ENCODE measurements around the gene TAGAP.
A peak's percentile ranks its signal among the peaks of the same experiment; 100 is the strongest.

TAGAP gene, protein sequence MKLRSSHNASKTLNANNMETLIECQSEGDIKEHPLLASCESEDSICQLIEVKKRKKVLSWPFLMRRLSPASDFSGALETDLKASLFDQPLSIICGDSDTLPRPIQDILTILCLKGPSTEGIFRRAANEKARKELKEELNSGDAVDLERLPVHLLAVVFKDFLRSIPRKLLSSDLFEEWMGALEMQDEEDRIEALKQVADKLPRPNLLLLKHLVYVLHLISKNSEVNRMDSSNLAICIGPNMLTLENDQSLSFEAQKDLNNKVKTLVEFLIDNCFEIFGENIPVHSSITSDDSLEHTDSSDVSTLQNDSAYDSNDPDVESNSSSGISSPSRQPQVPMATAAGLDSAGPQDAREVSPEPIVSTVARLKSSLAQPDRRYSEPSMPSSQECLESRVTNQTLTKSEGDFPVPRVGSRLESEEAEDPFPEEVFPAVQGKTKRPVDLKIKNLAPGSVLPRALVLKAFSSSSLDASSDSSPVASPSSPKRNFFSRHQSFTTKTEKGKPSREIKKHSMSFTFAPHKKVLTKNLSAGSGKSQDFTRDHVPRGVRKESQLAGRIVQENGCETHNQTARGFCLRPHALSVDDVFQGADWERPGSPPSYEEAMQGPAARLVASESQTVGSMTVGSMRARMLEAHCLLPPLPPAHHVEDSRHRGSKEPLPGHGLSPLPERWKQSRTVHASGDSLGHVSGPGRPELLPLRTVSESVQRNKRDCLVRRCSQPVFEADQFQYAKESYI

GRCh38 chr6:159044899-159045727 lies at the start of gene TAGAP:
TSS of gene TAGAP (minus strand) at chr6:159044991. CDS start at chr6:159044146, 845 bp downstream.
- DNase-seq (ENCODE audit: low read depth in 2 of 2): no peak

- DNase-seq (ENCODE audit: low read depth in 2 of 2): no peak
Measured at GRCh38 chr6:159093609-159094443, 49.0 kb upstream of the TAGAP start.

DNA sequence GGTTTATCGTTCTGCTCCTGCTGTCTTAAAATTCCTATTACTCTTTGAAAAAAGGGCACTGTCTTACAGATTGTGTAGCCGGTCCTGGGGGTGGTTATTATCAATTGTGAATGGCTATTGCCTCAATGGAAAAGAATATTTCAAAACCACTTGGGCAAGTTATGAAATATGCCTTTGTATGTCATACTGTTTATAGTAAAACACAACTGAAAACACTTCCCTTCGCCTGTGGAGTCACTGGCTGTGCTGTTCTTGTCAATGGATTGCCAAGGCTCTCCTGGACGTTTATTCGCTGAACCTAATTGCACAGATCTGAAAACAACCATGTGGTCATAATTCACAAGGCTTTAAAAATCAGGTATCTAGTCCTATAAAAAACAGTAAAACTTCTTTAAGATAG lies 47.8 kb upstream of the TAGAP start:
- DNase-seq (ENCODE audit: low read depth in 2 of 2): no peak

DNA sequence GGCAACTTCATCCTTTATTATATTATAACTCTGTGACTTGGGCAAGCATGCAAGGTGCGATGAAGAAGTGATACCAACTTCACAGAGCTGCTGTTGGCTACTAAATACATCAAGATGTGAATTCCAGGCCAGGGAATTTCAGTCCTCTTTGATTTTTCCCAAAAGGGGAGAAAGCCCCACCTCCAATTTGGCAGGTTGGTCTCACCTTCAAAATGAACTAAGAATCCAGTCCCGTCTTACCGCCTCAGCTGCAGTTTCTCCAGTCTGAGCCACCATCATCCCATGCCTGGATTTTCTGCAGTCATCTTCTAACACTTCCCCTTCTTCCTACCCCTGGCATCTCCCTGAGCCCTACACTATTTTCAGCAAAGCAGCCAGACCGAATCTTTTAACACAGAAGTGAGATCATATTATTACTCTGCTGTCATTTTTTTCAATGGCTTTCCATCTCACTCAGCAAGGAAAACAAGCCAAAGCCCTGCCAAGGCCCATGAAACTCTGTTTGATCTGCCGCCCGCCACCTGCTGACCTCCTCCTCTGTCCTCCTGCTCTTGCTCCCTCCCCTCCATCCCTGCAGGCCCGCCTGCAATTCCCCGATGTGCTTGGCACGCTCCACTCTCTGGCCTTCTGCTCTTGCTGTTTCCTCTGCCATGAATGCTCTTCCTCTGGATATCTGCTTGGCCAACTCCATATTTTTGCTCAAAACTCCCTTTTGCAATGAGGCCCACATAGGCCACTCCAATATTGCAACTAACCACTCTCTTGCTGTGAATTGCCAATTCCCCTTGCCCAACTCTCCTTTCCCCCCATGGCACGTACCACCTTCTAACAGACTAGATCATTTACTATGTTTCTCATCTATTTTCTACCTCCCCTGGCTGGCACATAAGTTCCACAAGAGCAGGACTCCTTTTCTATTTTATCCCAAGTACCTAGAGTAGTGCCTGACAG lies 46.0 kb upstream of the TAGAP start:
- no peak for DNase-seq (ENCODE audit: low read depth in 2 of 2)

DNA sequence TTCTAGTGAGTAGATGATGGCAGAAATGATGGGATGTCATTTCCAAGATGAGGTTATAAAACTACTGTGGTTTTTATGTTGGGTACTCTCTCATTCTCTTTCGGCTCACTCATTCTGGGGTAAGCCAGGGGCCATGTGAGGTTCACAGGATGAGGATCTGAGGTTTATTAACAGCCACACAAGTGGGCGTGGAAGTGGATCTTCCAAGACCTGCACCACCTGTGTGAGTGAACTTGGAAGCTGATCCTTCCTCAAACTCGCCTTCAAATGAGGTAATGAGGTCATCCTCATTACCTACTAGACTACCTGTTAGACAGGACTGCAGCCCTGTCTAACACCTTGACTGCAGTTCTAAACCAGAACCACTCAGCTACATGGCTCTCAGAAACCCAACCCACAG lies 45.1 kb upstream of the TAGAP start:
- no peak for DNase-seq (ENCODE audit: low read depth in 2 of 2)

DNA sequence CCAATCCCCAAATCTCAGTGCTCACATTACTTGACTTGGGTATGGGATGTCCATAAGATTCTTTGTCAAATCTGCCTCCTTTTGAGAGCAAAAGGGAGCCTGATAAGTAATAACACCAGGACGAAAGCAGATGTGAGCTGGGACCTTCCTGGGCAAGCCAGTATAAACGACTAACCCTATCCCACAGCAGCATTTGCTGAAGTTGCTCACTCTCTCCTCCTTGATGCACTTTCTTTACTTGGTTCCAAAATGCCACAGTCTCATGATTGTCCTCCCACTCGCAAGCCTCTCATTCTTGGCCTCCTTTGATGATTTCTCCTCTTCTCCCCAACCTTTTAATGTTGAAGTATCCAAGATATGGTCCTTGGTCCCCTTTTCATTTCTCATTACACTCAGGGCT lies 44.7 kb upstream of the TAGAP start:
- DNase-seq (ENCODE audit: low read depth in 2 of 2): no peak

DNA sequence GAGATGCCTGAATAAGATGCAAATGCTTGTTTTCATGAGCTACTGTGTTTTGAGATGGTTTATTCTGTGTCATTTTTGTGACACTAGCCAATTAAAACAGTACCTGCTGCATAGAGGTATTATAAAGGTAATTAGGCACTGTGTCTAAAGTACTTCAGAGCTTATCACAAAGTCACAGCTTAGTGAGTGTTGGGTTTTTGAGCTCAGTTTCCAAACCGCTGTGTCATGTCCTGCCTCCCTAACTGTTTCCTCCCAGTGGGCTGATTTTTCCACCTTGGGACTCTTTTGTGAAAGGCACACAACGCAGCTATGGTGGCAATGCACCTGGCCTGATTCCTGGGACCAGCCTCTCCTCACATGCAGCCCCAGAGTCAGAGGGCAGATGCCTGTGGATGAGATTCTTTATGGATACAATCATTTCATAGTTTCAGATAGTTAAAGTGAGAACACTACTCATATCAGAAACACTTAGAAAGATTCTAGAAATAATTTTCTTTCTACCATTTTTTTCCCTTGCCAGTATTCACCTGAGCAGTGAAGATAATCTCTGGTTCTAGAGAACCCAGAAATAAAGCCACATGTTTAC lies 41.3 kb upstream of the TAGAP start:
- no peak for DNase-seq (ENCODE audit: low read depth in 2 of 2)

- DNase-seq (ENCODE audit: low read depth in 2 of 2): no peak
Measured at GRCh38 chr6:159085396-159085895, 40.7 kb upstream of the TAGAP start.

DNA sequence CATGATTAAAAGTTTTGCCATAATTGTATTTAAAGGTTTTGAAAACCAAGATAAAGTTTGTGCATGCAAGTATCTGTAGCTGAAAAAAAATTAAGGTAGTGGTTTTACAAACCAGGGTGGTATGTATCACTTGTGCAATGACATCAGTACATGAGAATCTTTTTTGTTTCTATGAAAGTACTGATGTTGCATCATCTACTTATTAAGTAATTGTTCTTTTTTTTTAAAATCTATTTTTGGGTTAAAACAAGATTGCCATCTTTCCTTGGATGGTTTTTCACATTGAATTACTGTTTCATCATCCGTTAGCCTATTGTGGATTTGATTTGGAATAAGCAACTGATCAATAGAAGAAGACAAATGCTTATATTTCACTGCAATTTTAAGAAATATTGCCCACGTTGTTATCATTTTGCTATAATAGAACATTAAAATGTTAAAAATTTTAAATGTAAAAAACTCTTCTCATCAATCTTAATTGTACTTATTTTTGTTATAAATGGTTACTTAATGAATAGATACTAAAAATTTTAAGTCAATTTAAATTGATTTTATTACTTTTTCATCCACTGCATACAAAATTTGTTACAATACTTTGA lies 39.8 kb upstream of the TAGAP start:
- DNase-seq (ENCODE audit: low read depth in 2 of 2): peak; percentile 57 to 62

GRCh38 chr6:159083146-159083545 lies 38.4 kb upstream of the TAGAP start:
- DNase-seq (ENCODE audit: low read depth in 2 of 2): no peak

- DNase-seq (ENCODE audit: low read depth in 2 of 2): no peak
Measured at GRCh38 chr6:159082039-159082815, 37.4 kb upstream of the TAGAP start.

DNA sequence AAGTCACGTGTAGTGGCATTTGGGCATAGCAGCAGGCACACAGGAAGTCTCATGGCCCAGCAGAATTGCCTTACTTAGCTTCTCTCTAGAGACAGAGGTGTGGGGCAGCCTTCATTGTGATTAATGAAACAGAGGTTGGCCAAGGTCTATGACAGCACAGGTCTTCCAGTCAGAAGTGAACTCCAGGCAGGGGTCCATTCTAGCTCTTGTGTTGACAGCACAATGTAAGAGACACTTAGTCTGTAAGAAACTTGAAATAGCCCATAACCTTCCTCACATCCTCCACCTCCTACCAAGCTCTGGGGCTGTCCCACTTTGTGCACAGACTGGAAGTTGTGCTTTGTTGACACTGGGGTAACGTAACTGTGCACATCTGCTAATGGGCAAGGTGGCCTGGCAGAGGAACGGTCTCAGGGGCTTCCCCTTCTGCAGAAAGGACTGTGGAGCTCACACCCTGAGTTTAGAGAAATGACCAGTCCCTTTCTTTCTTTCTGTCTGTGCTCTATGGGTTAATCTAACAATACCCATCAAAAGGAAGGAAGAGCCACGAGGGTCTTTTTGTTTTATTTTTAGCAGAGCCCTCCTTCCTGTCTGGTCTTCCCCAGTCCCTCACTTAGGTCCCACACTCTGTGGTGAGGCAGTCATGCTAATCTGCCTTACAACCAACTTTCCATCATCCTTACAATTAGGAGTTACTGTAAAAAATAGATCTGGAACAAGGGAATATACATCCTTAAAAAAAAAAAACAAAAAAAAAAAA lies 35.6 kb upstream of the TAGAP start:
- DNase-seq (ENCODE audit: low read depth in 2 of 2): no peak

GRCh38 chr6:159079367-159079766 lies 34.6 kb upstream of the TAGAP start:
- no peak for DNase-seq (ENCODE audit: low read depth in 2 of 2)

- DNase-seq (ENCODE audit: low read depth in 2 of 2): no peak
Measured at GRCh38 chr6:159077123-159077522, 32.3 kb upstream of the TAGAP start.

- no peak for DNase-seq (ENCODE audit: low read depth in 2 of 2)
Measured at GRCh38 chr6:159075506-159076228, 30.9 kb upstream of the TAGAP start.

DNA sequence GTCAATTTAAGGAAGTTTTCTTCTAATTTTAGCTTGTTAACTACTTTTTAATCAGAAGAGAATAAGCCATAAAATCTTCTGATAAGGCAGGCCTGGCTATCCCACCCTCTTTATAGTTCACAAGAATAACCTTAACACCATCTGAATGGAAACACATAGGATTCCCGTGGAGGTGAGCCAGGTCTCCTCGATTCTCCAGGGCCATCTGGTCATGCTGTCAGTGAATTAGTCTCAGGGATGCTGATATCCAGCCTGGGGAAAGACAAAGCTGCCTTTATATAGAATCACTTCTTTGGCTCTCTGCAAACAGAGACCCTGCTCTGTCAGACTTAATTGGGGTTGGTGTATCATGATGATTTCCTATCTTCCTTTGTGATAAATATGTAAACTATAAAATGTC lies 30.1 kb upstream of the TAGAP start:
- DNase-seq (ENCODE audit: low read depth in 2 of 2): no peak

DNA sequence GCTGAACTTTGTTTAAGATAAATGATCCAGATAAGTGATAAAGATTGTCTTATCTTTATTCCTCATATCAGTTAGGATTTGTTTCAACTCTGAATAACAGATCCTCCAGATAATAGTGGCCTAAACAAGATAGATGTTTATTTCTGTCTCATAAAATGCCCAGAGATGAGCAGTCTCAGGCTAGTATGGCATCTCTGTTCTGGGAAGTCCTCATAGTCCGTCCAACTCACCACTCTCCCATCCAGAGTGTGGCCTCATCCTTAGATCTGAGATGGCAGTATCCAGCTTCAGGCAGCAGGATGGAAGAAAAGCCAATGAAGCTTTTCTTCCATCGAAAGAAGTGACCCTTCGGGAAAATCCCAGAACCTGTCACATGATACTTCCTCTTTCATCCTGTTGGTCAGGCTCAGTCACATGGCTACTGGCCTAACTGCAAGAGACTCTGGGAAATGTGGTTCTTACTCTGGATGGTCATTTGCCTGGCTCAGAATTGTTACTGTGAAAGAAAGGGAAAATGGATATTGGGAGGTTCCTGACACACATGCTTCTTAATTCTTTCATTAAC lies 29.4 kb upstream of the TAGAP start:
- DNase-seq (ENCODE audit: low read depth in 2 of 2): peak in 1 of 2 experiments; percentile 0
